Uterus (tissue), 4 donors: ENCODE measurements around the gene KRT20. TPM values are rescaled to one million over a fixed set of nuclear protein-coding genes. Genes with fewer than 3 reads are reported as not detected.

Source experiments
- DNase-seq, 2 donors: peaks; one replicate each; pipeline ENCODE4 v3.0.0-alpha.2; 2019 to 2020
- H3K27ac ChIP-seq, 2 donors: fragments of 200-600 bp; sonication (generic); 1 replicate in 1 of 2; 2 replicates in 1 of 2; pipeline ENCODE4 v1.5.1; 2016 to 2018
- H3K27me3 ChIP-seq, 2 donors: fragments of 200-600 bp; sonication (generic); one replicate each; pipeline ENCODE4 v1.5.1; 2018 to 2019; ENCODE audit warnings: control low read depth in 1 of 2
- H3K36me3 ChIP-seq, 2 donors: fragments of 200-600 bp; sonication (generic); one replicate each; pipeline ENCODE4 v1.5.1; 2019; ENCODE audit warnings: control low read depth in 1 of 2
- H3K4me1 ChIP-seq, 2 donors: fragments of 200-600 bp; sonication (generic); one replicate each; pipeline ENCODE4 v1.5.1; 2018 to 2019; ENCODE audit warnings: control low read depth in 1 of 2
- H3K4me3 ChIP-seq, 2 donors: fragments of 200-600 bp; sonication (generic); 1 replicate in 1 of 2; 2 replicates in 1 of 2; pipeline ENCODE4 v1.5.1; 2018 to 2019; ENCODE audit warnings: mild to moderate bottlenecking in 1 of 2
- H3K9me3 ChIP-seq, 2 donors: fragments of 200-600 bp; sonication (generic); one replicate each; pipeline ENCODE4 v1.5.1; 2019; ENCODE audit warnings: control low read depth in 1 of 2
- POLR2A ChIP-seq, 2 donors: fragments of 450-650 bp; IDR thresholded peaks; one replicate each; pipeline ENCODE4 v1.6.1; 2016; ENCODE audit warnings: antibody characterized with exemption in 2 of 2, mild to moderate bottlenecking in 1 of 2, moderate library complexity in 1 of 2
- intact Hi-C: fragments of 100-400 bp; cut with DNase I; formaldehyde crosslinking; loops from one replicate; pipeline ENCODE4 v1.15.1; 2023; ENCODE audit warnings: low total_unique reads
- total RNA-seq, 4 donors: library from RNA; depleted of rRNA in 3 of 4; stranded (reverse); fragments of >200 nt in 3 of 4; gene quantifications; one replicate each; pipeline versions ENCODE4 v1.1.0 to v1.2.4, GENCODE V29; 2014 to 2023
- TF ChIP-seq, protein P1 (sequence below), 4 experiments: fragments of 200-600 bp in 2 of 4; fragments of 450-650 bp in 2 of 4; sonication (generic) in 2 of 4; IDR thresholded peaks; one replicate each; pipeline ENCODE4 v1.5.1; 2016 to 2019; ENCODE audit warnings: antibody characterized with exemption in 4 of 4, mild to moderate bottlenecking in 2 of 4, moderate library complexity in 1 of 4
- donor health status: DM: yes; HTN: yes; CAD: no.

Gene KRT20
- total RNA-seq, 4 donors from 2014 or later = 0.26 to 0.83 (median 0.29) TPM; not detected in 1

- Histone ChIP-seq H3K4me3 (no peak overlapping the region), H3K27me3 (no peaks in the 10 kb centered on the region), H3K27ac (no peak overlapping the region), H3K4me1 (peaks cover 0 to 9% of the 10 kb centered on the region in 2 donors), H3K9me3 (no peaks in the 10 kb centered on the region), H3K36me3 (no peaks in the 10 kb centered on the region)
- DNase-seq = no peak
- TF ChIP-seq, protein P1, sequence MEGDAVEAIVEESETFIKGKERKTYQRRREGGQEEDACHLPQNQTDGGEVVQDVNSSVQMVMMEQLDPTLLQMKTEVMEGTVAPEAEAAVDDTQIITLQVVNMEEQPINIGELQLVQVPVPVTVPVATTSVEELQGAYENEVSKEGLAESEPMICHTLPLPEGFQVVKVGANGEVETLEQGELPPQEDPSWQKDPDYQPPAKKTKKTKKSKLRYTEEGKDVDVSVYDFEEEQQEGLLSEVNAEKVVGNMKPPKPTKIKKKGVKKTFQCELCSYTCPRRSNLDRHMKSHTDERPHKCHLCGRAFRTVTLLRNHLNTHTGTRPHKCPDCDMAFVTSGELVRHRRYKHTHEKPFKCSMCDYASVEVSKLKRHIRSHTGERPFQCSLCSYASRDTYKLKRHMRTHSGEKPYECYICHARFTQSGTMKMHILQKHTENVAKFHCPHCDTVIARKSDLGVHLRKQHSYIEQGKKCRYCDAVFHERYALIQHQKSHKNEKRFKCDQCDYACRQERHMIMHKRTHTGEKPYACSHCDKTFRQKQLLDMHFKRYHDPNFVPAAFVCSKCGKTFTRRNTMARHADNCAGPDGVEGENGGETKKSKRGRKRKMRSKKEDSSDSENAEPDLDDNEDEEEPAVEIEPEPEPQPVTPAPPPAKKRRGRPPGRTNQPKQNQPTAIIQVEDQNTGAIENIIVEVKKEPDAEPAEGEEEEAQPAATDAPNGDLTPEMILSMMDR (IDR thresholded peaks at IDR 0.05) = no peak
- TF ChIP-seq POLR2A (IDR thresholded peaks at IDR 0.05) = no peak
- intact Hi-C loops = no loop called here
Observed at GRCh38 chr17:40914075-40914855, 29.2 kb upstream of the KRT20 start.

- H3K9me3 ChIP-seq = no peaks in the 10 kb centered on the region
- H3K27ac ChIP-seq = no peak overlapping the region
- no peak overlapping the region for H3K4me3 ChIP-seq
- H3K36me3 ChIP-seq = no peaks in the 10 kb centered on the region
- no peak for DNase-seq
- TF ChIP-seq POLR2A (IDR thresholded peaks at IDR 0.05) = no peak
- TF ChIP-seq, protein P1 (IDR thresholded peaks at IDR 0.05) = no peak
- H3K27me3 ChIP-seq = no peaks in the 10 kb centered on the region
- intact Hi-C loops = no loop called here
- peaks cover 0 to 9% of the 10 kb centered on the region in 2 donors for H3K4me1 ChIP-seq
Observed at GRCh38 chr17:40912486-40913210, 27.6 kb upstream of the KRT20 start.

- Histone ChIP-seq H3K27ac (peak overlapping the region; percentile 78 to 83), H3K36me3 (no peaks in the 10 kb centered on the region), H3K27me3 (no peaks in the 10 kb centered on the region), H3K4me3 (no peak overlapping the region), H3K9me3 (no peaks in the 10 kb centered on the region), H3K4me1 (peaks cover 0 to 9% of the 10 kb centered on the region in 2 donors)
- TF ChIP-seq, protein P1 (IDR thresholded peaks at IDR 0.05) = no peak
- no peak for TF ChIP-seq POLR2A (IDR thresholded peaks at IDR 0.05)
- no peak for DNase-seq
- intact Hi-C loops = no loop called here
Observed at GRCh38 chr17:40910441-40910841, 25.4 kb upstream of the KRT20 start.

DNA sequence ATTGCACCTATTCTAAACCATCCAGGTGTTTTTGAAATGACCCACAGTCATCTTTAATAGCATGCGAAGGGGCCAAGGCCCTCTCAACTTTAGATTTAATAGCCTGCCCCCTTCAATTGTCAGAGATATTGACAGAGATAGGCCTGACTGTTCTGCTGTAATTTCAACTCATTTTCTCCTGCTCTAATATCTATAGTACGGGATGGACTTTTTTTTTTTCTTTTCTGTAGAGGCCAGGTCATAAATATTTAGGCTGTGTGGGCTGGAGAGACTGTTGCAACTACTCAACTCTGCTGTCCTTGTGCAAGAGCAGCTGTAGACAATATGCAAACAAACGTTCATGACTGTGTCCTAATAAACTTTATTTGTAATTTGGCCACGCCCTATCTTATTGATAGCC lies 24.7 kb upstream of the KRT20 start:
- no peaks in the 10 kb centered on the region for H3K27me3 ChIP-seq
- TF ChIP-seq POLR2A (IDR thresholded peaks at IDR 0.05) = no peak
- TF ChIP-seq, protein P1 (IDR thresholded peaks at IDR 0.05) = no peak
- H3K4me1 ChIP-seq = peaks cover 0 to 9% of the 10 kb centered on the region in 2 donors
- DNase-seq = peak in 1 of 2 donors; percentile 46
- intact Hi-C loops = no loop called here
- H3K27ac ChIP-seq = peak overlapping the region; percentile 78 to 83
- H3K36me3 ChIP-seq = no peaks in the 10 kb centered on the region
- H3K9me3 ChIP-seq = no peaks in the 10 kb centered on the region
- H3K4me3 ChIP-seq = no peak overlapping the region

DNA sequence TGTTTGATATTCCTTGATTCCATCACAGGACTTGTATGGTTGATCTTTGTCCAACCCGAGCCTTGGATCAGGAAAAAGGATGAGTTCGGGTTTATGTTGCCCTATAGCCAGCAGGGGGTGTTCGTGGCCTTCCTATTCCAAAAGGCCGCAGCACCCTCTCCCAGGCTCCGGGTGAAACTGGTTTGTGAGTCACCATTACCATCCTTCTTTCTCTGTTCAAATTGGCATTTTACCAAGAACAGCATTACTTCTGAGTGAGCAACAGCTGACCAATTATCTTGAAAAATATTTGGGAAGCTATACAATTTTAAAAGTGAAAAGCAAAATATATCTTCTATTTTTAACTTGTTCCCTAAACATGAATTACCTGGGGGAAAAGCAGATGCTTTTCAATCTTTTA lies 24.3 kb upstream of the KRT20 start:
- Histone ChIP-seq H3K9me3 (no peaks in the 10 kb centered on the region), H3K36me3 (no peaks in the 10 kb centered on the region), H3K27ac (peak overlapping the region; percentile 78 to 83), H3K4me1 (peaks cover 0 to 9% of the 10 kb centered on the region in 2 donors), H3K27me3 (no peaks in the 10 kb centered on the region), H3K4me3 (no peak overlapping the region)
- DNase-seq = peak; percentile 74 to 92
- TF ChIP-seq, protein P1 (IDR thresholded peaks at IDR 0.05) = peak; percentile 73 to 90 (median 75)
- TF ChIP-seq POLR2A (IDR thresholded peaks at IDR 0.05) = no peak
- intact Hi-C loops = no loop called here
